ENCODE results near the gene DBF4B.

Gene DBF4B

GRCh38 chr17:44761932-44762810 lies 53.7 kb downstream of the DBF4B start:
- no peaks in the 10 kb centered on the region for H3K36me3 ChIP-seq (ENCODE audit: insufficient read depth, low read length)
- no peak for TF ChIP-seq CTCF (IDR thresholded peaks at IDR 0.05; ENCODE audit: low read length)
- TF ChIP-seq EZH2 (IDR thresholded peaks at IDR 0.05; ENCODE audit: borderline replicate concordance, low read length) = no peak
- no peaks in the 10 kb centered on the region for H4K20me1 ChIP-seq (ENCODE audit: insufficient read depth, low read length)
- no peaks in the 10 kb centered on the region for H3K9me3 ChIP-seq (ENCODE audit: low read length)
- H3K4me1 ChIP-seq (ENCODE audit: insufficient read depth, low read length, severe bottlenecking) = peaks cover 6% of the 10 kb centered on the region
- no peak overlapping the region for H3K4me2 ChIP-seq (ENCODE audit: low read length)
- no peaks in the 10 kb centered on the region for H3K9me2 ChIP-seq (ENCODE audit: low read depth, low read length)
- H3K79me2 ChIP-seq (ENCODE audit: insufficient read depth, low read length) = no peaks in the 10 kb centered on the region
- H3K27me3 ChIP-seq (ENCODE audit: insufficient read depth, low read length) = peaks cover 14% of the 10 kb centered on the region
- no peaks in the 10 kb centered on the region for H3F3A ChIP-seq (ENCODE audit: insufficient read depth, low read length)
- H3K4me3 ChIP-seq (ENCODE audit: low read depth, low read length, poor library complexity, severe bottlenecking) = no peak overlapping the region
- H2AFZ ChIP-seq (ENCODE audit: low read length) = no peak overlapping the region
- no peak overlapping the region for H3K9ac ChIP-seq (ENCODE audit: low read length)
- no peak overlapping the region for H3K27ac ChIP-seq (ENCODE audit: low read depth, low read length, poor library complexity, severe bottlenecking)

- Histone ChIP-seq H3K9me3 (ENCODE audit: low read length) (no peaks in the 10 kb centered on the region), H3K9me2 (ENCODE audit: low read depth, low read length) (no peaks in the 10 kb centered on the region), H4K20me1 (ENCODE audit: insufficient read depth, low read length) (no peaks in the 10 kb centered on the region), H3K4me1 (ENCODE audit: insufficient read depth, low read length, severe bottlenecking) (peaks cover 6% of the 10 kb centered on the region), H3K36me3 (ENCODE audit: insufficient read depth, low read length) (no peaks in the 10 kb centered on the region), H3K27ac (ENCODE audit: low read depth, low read length, poor library complexity, severe bottlenecking) (no peak overlapping the region), H3K79me2 (ENCODE audit: insufficient read depth, low read length) (no peaks in the 10 kb centered on the region), H3K9ac (ENCODE audit: low read length) (no peak overlapping the region), H3K27me3 (ENCODE audit: insufficient read depth, low read length) (peaks cover 10% of the 10 kb centered on the region), H3K4me2 (ENCODE audit: low read length) (no peak overlapping the region), H3K4me3 (ENCODE audit: low read depth, low read length, poor library complexity, severe bottlenecking) (no peak overlapping the region), H3F3A (ENCODE audit: insufficient read depth, low read length) (no peaks in the 10 kb centered on the region), H2AFZ (ENCODE audit: low read length) (no peak overlapping the region)
- TF ChIP-seq EZH2 (IDR thresholded peaks at IDR 0.05; ENCODE audit: borderline replicate concordance, low read length) (no peak), CTCF (IDR thresholded peaks at IDR 0.05; ENCODE audit: low read length) (no peak)
These were observed 54.7 kb downstream of the DBF4B start for GRCh38 chr17:44763170-44763569.

- no peaks in the 10 kb centered on the region for H3K36me3 ChIP-seq (ENCODE audit: insufficient read depth, low read length)
These were observed 57.5 kb downstream of the DBF4B start for GRCh38 chr17:44765965-44766364.

More at GRCh38 chr17:44765965-44766364, 57.5 kb downstream of the DBF4B start:
- Histone ChIP-seq H3K4me1 (ENCODE audit: insufficient read depth, low read length, severe bottlenecking) (no peaks in the 10 kb centered on the region), H2AFZ (ENCODE audit: low read length) (no peak overlapping the region), H3K9ac (ENCODE audit: low read length) (no peak overlapping the region), H4K20me1 (ENCODE audit: insufficient read depth, low read length) (no peaks in the 10 kb centered on the region), H3K27ac (ENCODE audit: low read depth, low read length, poor library complexity, severe bottlenecking) (no peak overlapping the region), H3K9me3 (ENCODE audit: low read length) (no peaks in the 10 kb centered on the region), H3K4me2 (ENCODE audit: low read length) (no peak overlapping the region), H3K9me2 (ENCODE audit: low read depth, low read length) (no peaks in the 10 kb centered on the region), H3F3A (ENCODE audit: insufficient read depth, low read length) (no peaks in the 10 kb centered on the region), H3K79me2 (ENCODE audit: insufficient read depth, low read length) (no peaks in the 10 kb centered on the region), H3K27me3 (ENCODE audit: insufficient read depth, low read length) (no peaks in the 10 kb centered on the region), H3K4me3 (ENCODE audit: low read depth, low read length, poor library complexity, severe bottlenecking) (no peak overlapping the region)
- TF ChIP-seq CTCF (IDR thresholded peaks at IDR 0.05; ENCODE audit: low read length) (no peak), EZH2 (IDR thresholded peaks at IDR 0.05; ENCODE audit: borderline replicate concordance, low read length) (no peak)
